ENCODE data around the gene NTMT1. TPM values are rescaled to one million over a fixed set of nuclear protein-coding genes. Genes with fewer than 3 reads are reported as not detected.
"Not testable (repeated sequence)": the region's sequence is repeated elsewhere in the genome, so short reads cannot be mapped to it uniquely, and the experiment has no call there.

The NTMT1 gene
- total RNA-seq, 1 experiment from 2014 or later = 84.8 TPM

DNA sequence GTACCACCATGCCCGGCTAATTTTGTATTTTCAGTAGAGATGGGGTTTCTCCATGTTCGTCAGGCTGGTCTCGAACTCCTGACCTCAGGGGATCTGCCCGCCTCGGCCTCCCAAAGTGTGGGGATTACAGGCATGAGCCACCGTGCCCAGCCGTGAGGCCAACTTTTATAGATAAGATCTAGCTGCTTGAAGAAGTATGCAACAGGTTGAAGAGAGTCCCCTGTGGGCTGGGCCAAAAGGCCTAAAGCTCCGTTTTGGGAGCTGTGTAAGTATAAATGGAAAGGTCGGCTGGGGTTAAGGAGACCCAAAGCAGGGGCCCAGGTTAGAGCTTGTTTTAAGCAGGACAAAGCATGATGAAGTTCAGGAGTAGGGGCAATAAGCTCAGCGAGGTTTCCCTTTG lies 33.2 kb upstream of the NTMT1 start:
- CTCF ChIA-PET = interaction anchor here (1.5 kb wide), 1 partner anchor 461 kb away, joined by 5 read pairs; no protein-coding TSS in a partner anchor
- peak overlapping the region; percentile 4; the same call in 1 of the 2 replicates for H3K27ac ChIP-seq (ENCODE audit: low read depth, low read length)
- BruUV-seq (replicated peaks) = not testable (repeated sequence)

DNA sequence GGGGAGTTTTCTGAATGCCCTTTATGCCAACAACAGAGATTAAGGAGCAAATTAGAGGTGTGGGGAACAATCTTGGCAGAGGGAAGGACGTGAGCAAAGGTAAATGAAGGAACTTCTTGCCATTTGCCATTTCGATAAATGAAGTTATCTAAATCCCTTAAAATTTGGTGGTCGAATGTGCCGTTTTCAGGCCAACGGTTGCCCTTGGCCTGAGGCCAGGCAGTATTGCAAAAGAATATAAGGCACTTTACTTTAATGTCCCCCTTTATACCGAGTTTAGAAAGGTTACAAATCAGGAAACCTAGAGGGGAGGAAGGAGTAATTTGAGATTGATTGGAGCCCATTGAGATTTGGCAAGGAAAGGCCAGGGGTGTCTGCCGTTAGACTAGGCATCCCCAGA lies 31.3 kb upstream of the NTMT1 start:
- ATAC-seq = no peak
- Histone ChIP-seq H4K20me1 (ENCODE audit: insufficient read depth) (no peaks in the 10 kb centered on the region), H3K36me3 (ENCODE audit: control insufficient read depth in 1 of 2, insufficient read depth in 2 of 2, low read length in 2 of 2) (no peaks in the 10 kb centered on the region), H3K79me2 (ENCODE audit: insufficient read depth, low read length) (no peaks in the 10 kb centered on the region), H2AFZ (ENCODE audit: low read depth, low read length, poor library complexity, severe bottlenecking) (no peak overlapping the region), H3K4me3 (replicated peaks in 1 of 2; ENCODE audit: low read depth in 1 of 2, low read length in 2 of 2) (no peak overlapping the region), H3K4me1 (ENCODE audit: control insufficient read depth in 1 of 2, insufficient read depth in 2 of 2, low read length in 2 of 2) (peaks cover 65 to 89% of the 10 kb centered on the region in 2 experiments), H3K9me2 (ENCODE audit: insufficient read depth) (no peaks in the 10 kb centered on the region), H3K27me3 (ENCODE audit: insufficient read depth, low read length) (no peaks in the 10 kb centered on the region), H3K9ac (ENCODE audit: low read length) (peak overlapping the region; percentile 83; the same call in 1 of the 2 replicates), H3K9me3 (ENCODE audit: control insufficient read depth in 1 of 2, insufficient read depth in 1 of 2, low read depth in 1 of 2, low read length in 2 of 2) (no peaks in the 10 kb centered on the region), H3K4me2 (ENCODE audit: low read length) (peak overlapping the region; percentile 95), H3K27ac (ENCODE audit: low read depth, low read length) (peak overlapping the region; percentile 98)
- intact Hi-C loops (cut with micrococcal nuclease) = no loop called here
- TF ChIP-seq TCF7L2 (IDR thresholded peaks at IDR 0.05; ENCODE audit: borderline replicate concordance, extremely low read depth, insufficient read depth, insufficient read length) (no peak), SRF (IDR thresholded peaks at IDR 0.05; ENCODE audit: low read depth) (no peak), YY1 (IDR thresholded peaks at IDR 0.05; ENCODE audit: extremely low read depth, insufficient replicate concordance, low read depth, low read length) (no peak), ZNF274 (IDR thresholded peaks at IDR 0.05; ENCODE audit: low read depth, low read length) (no peak), EGR1 (IDR thresholded peaks at IDR 0.05; ENCODE audit: low read depth) (no peak), CEBPB (IDR thresholded peaks at IDR 0.05; ENCODE audit: low read depth) (no peak), POLR2A (IDR thresholded peaks at IDR 0.05; ENCODE audit: borderline replicate concordance, extremely low read depth, insufficient read depth, insufficient read length) (no peak)
- TF ChIP-seq, protein P1, sequence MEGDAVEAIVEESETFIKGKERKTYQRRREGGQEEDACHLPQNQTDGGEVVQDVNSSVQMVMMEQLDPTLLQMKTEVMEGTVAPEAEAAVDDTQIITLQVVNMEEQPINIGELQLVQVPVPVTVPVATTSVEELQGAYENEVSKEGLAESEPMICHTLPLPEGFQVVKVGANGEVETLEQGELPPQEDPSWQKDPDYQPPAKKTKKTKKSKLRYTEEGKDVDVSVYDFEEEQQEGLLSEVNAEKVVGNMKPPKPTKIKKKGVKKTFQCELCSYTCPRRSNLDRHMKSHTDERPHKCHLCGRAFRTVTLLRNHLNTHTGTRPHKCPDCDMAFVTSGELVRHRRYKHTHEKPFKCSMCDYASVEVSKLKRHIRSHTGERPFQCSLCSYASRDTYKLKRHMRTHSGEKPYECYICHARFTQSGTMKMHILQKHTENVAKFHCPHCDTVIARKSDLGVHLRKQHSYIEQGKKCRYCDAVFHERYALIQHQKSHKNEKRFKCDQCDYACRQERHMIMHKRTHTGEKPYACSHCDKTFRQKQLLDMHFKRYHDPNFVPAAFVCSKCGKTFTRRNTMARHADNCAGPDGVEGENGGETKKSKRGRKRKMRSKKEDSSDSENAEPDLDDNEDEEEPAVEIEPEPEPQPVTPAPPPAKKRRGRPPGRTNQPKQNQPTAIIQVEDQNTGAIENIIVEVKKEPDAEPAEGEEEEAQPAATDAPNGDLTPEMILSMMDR (IDR thresholded peaks at IDR 0.05 in 2 of 3, conservative IDR thresholded peaks at IDR 0.05 in 1 of 3; ENCODE audit: borderline replicate concordance in 1 of 3, insufficient read depth in 1 of 3, low read depth in 2 of 3, low read length in 2 of 3) = no peak
- TF ChIP-seq, protein P2, sequence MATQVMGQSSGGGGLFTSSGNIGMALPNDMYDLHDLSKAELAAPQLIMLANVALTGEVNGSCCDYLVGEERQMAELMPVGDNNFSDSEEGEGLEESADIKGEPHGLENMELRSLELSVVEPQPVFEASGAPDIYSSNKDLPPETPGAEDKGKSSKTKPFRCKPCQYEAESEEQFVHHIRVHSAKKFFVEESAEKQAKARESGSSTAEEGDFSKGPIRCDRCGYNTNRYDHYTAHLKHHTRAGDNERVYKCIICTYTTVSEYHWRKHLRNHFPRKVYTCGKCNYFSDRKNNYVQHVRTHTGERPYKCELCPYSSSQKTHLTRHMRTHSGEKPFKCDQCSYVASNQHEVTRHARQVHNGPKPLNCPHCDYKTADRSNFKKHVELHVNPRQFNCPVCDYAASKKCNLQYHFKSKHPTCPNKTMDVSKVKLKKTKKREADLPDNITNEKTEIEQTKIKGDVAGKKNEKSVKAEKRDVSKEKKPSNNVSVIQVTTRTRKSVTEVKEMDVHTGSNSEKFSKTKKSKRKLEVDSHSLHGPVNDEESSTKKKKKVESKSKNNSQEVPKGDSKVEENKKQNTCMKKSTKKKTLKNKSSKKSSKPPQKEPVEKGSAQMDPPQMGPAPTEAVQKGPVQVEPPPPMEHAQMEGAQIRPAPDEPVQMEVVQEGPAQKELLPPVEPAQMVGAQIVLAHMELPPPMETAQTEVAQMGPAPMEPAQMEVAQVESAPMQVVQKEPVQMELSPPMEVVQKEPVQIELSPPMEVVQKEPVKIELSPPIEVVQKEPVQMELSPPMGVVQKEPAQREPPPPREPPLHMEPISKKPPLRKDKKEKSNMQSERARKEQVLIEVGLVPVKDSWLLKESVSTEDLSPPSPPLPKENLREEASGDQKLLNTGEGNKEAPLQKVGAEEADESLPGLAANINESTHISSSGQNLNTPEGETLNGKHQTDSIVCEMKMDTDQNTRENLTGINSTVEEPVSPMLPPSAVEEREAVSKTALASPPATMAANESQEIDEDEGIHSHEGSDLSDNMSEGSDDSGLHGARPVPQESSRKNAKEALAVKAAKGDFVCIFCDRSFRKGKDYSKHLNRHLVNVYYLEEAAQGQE (IDR thresholded peaks at IDR 0.05; ENCODE audit: low read depth) = no peak
- POLR2A ChIA-PET = no interaction called here
- CTCF ChIA-PET = no interaction called here
- RAD21 ChIA-PET (ENCODE audit: low non-redundant PET in 1 of 2, low total read pairs in 2 of 2, uncharacterized antibody in 2 of 2, unreplicated experiment in 2 of 2) = no interaction called here
- BruUV-seq (replicated peaks) = no TSS peak
- DNase-seq (ENCODE audit: low read depth, low spot score) = no peak

More for the DNA sequence above, 33.2 kb upstream of the NTMT1 start:
- H3K4me3 ChIP-seq (replicated peaks in 1 of 2; ENCODE audit: low read depth in 1 of 2, low read length in 2 of 2); H4K20me1 ChIP-seq (ENCODE audit: insufficient read depth); H3K9me3 ChIP-seq (ENCODE audit: control insufficient read depth in 1 of 2, insufficient read depth in 1 of 2, low read depth in 1 of 2, low read length in 2 of 2); RAD21 ChIA-PET (ENCODE audit: low non-redundant PET in 1 of 2, low total read pairs in 2 of 2, uncharacterized antibody in 2 of 2, unreplicated experiment in 2 of 2); H3K27me3 ChIP-seq (ENCODE audit: insufficient read depth, low read length); intact Hi-C loops (cut with micrococcal nuclease); H2AFZ ChIP-seq (ENCODE audit: low read depth, low read length, poor library complexity, severe bottlenecking); H3K9me2 ChIP-seq (ENCODE audit: insufficient read depth); DNase-seq (ENCODE audit: low read depth, low spot score); H3K36me3 ChIP-seq (ENCODE audit: control insufficient read depth in 1 of 2, insufficient read depth in 2 of 2, low read length in 2 of 2); H3K79me2 ChIP-seq (ENCODE audit: insufficient read depth, low read length); ATAC-seq; H3K4me2 ChIP-seq (ENCODE audit: low read length): not testable (repeated sequence)
- POLR2A ChIA-PET = interaction anchor here (0.6 to 1.6 kb wide), 4 partner anchors 16 to 90 kb away, joined by 3 to 5 read pairs (median 4); no protein-coding TSS in a partner anchor
- Histone ChIP-seq H3K4me1 (ENCODE audit: control insufficient read depth in 1 of 2, insufficient read depth in 2 of 2, low read length in 2 of 2) (peaks cover 65 to 89% of the 10 kb centered on the region in 2 experiments), H3K9ac (ENCODE audit: low read length) (peak overlapping the region; percentile 19; the same call in 1 of the 2 replicates)

Data from HCT116 (cell line).